Gastroesophageal sphincter (tissue), 4 donors: ENCODE results near the gene PTK6. TPM values are rescaled to one million over a fixed set of nuclear protein-coding genes. Genes with fewer than 3 reads are reported as not detected.

Source experiments
- ATAC-seq: fragments of 150-250 bp; one replicate; pipeline ENCODE4 v1.9.1; 2016; ENCODE audit warnings: mild to moderate bottlenecking, moderate library complexity
- H3K27ac ChIP-seq, 4 donors: fragments of 200-600 bp; sonication (generic) in 3 of 4; 1 replicate in 3 of 4; 2 replicates in 1 of 4; pipeline ENCODE4 v1.5.1; 2016 to 2019
- H3K27me3 ChIP-seq: fragments of 200-600 bp; sonication (generic); one replicate; pipeline ENCODE4 v1.5.1; 2019
- H3K36me3 ChIP-seq, 2 donors: fragments of 200-600 bp; sonication (generic); one replicate each; pipeline ENCODE4 v1.5.1; 2019; ENCODE audit warnings: control low read depth in 1 of 2
- H3K4me1 ChIP-seq, 3 donors: fragments of 200-600 bp; sonication (generic); 1 replicate in 2 of 3; 2 replicates in 1 of 3; pipeline ENCODE4 v1.5.1; 2016 to 2019; ENCODE audit warnings: control low read depth in 2 of 3
- H3K4me3 ChIP-seq, 2 donors: fragments of 200-600 bp; sonication (generic); one replicate each; pipeline ENCODE4 v1.5.1; 2019; ENCODE audit warnings: mild to moderate bottlenecking in 1 of 2, moderate library complexity in 1 of 2
- H3K9me3 ChIP-seq, 3 donors: fragments of 200-600 bp; sonication (generic); one replicate each; pipeline ENCODE4 v1.5.1; 2017 to 2019; ENCODE audit warnings: control low read depth in 2 of 3
- CTCF ChIP-seq, 4 experiments: fragments of 200-600 bp in 2 of 4; fragments of 450-650 bp in 2 of 4; sonication (generic) in 1 of 4; IDR thresholded peaks; one replicate each; pipeline ENCODE4 v1.5.1; 2017 to 2019; ENCODE audit warnings: antibody characterized with exemption in 4 of 4, mild to moderate bottlenecking in 2 of 4, moderate library complexity in 2 of 4
- EP300 ChIP-seq: sonication (generic); formaldehyde crosslinking; IDR thresholded peaks from one replicate; pipeline ENCODE4 v1.6.1; 2017; ENCODE audit warnings: antibody characterized with exemption, mild to moderate bottlenecking
- POLR2A ChIP-seq, 2 donors: fragments of 450-650 bp; IDR thresholded peaks; one replicate each; pipeline ENCODE4 v1.6.1; 2017; ENCODE audit warnings: antibody characterized with exemption in 2 of 2, mild to moderate bottlenecking in 2 of 2, moderate library complexity in 1 of 2
- POLR2AphosphoS5 ChIP-seq: sonication (generic); formaldehyde crosslinking; IDR thresholded peaks from one replicate; pipeline ENCODE4 v1.6.1; 2017; ENCODE audit warnings: antibody characterized with exemption
- WGBS, 2 donors: methylation state at CpG; one replicate each; pipeline ENCODE4 v1.1.5; 2018; ENCODE audit warnings: low coverage in 1 of 2; 5-methylcytosine and 5-hydroxymethylcytosine counted together
- total RNA-seq, 4 donors: library from RNA; depleted of rRNA; stranded (reverse); fragments of >200 nt; gene quantifications; one replicate each; pipeline ENCODE4 v1.1.0, GENCODE V29; 2016

The PTK6 gene
- total RNA-seq, 4 donors from 2014 or later, result 0.13 to 2.1 (median 0.42) TPM; not detected in 1

GRCh38 chr20:63568986-63569949 is 32.1 kb upstream of the PTK6 start:
- TF ChIP-seq EP300 (no peak), CTCF (IDR thresholded peaks at IDR 0.05) (no peak), POLR2AphosphoS5 (no peak), POLR2A (IDR thresholded peaks at IDR 0.05) (no peak)
- ATAC-seq, result no peak
- peaks cover 0 to 32% (median 0%) of the 10 kb centered on the region in 3 donors for H3K4me1 ChIP-seq
- H3K36me3 ChIP-seq, result peaks cover 0 to 51% of the 10 kb centered on the region in 2 donors
- H3K9me3 ChIP-seq, result no peaks in the 10 kb centered on the region
- 80 to 100% methylated on average over 1 of the region's 46 CpGs for WGBS, 2 donors
- H3K4me3 ChIP-seq, result no peak overlapping the region
- no peaks in the 10 kb centered on the region for H3K27me3 ChIP-seq
- no peak overlapping the region for H3K27ac ChIP-seq

DNA sequence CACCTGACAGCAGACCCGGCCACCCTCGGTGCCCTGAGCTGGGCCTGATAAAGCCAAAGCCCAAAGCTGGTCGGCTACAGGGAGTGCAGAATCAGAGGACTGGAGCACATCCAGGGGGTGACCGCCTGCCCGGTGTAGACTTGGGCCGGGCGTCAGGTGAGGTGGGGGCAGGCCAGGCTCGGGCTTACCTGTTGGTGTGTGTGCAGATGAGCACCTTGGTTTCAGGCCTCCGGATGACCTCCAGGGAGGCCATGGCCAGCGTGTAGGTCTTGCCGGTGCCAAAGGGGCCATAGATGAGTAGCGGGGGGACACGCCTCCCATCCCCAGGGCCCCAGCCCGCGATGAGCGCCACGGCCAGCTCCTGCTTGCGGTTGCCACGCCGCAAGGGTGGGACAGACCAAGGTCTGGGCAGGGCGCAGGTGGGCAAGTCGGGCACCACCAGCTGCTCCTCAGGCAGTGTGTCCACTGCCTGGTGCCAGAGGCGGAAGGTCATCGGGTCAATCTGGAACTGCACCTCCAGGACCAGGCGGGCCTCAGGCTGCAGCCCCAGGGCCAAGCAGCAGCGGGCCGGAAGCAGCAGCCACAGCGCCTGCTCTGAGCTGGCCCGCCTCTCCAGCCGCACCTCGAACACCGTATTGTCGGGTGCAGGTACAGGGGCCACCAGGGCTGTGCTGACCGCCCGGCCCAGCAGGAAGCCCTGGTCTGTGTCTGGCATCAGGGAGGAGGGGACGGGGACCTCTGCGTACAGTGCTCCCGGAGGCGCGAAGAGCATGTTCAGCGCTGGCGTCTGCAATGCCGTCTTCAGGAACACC is 31.2 kb upstream of the PTK6 start:
- peaks cover 0 to 60% of the 10 kb centered on the region in 2 donors for H3K36me3 ChIP-seq
- H3K4me3 ChIP-seq, result no peak overlapping the region
- ATAC-seq, result no peak
- no peaks in the 10 kb centered on the region for H3K27me3 ChIP-seq
- H3K27ac ChIP-seq, result no peak overlapping the region
- no peaks in the 10 kb centered on the region for H3K9me3 ChIP-seq
- TF ChIP-seq EP300 (no peak), POLR2AphosphoS5 (no peak), POLR2A (IDR thresholded peaks at IDR 0.05) (no peak), CTCF (IDR thresholded peaks at IDR 0.05) (no peak)
- WGBS, 2 donors, result 87 to 92% methylated on average over 2 to 3 of the region's 43 CpGs
- H3K4me1 ChIP-seq, result peaks cover 0 to 27% (median 0%) of the 10 kb centered on the region in 3 donors

GRCh38 chr20:63567386-63568169 is 30.4 kb upstream of the PTK6 start:
- no peaks in the 10 kb centered on the region for H3K27me3 ChIP-seq
- ATAC-seq, result peak; percentile 25
- no peak for TF ChIP-seq POLR2AphosphoS5
- no peak for TF ChIP-seq CTCF (IDR thresholded peaks at IDR 0.05)
- TF ChIP-seq POLR2A (IDR thresholded peaks at IDR 0.05), result no peak
- no peak for TF ChIP-seq EP300
- peaks cover 0 to 66% of the 10 kb centered on the region in 2 donors for H3K36me3 ChIP-seq
- WGBS, 2 donors, result 70% methylated on average over 3 of the region's 37 CpGs; no CpG with 5 or more reads in 1 of the 2 donors
- no peak overlapping the region for H3K27ac ChIP-seq
- H3K4me1 ChIP-seq, result peaks cover 0 to 19% (median 0%) of the 10 kb centered on the region in 3 donors
- H3K9me3 ChIP-seq, result no peaks in the 10 kb centered on the region
- no peak overlapping the region for H3K4me3 ChIP-seq

GRCh38 chr20:63567136-63567385 is 29.9 kb upstream of the PTK6 start:
- no peak for ATAC-seq
- H3K27ac ChIP-seq, result no peak overlapping the region
- WGBS, 2 donors, result 80% methylated on average over 1 of the region's 22 CpGs; no CpG with 5 or more reads in 1 of the 2 donors
- peaks cover 0 to 66% of the 10 kb centered on the region in 2 donors for H3K36me3 ChIP-seq
- no peaks in the 10 kb centered on the region for H3K9me3 ChIP-seq
- no peak overlapping the region for H3K4me3 ChIP-seq
- no peak for TF ChIP-seq POLR2AphosphoS5
- no peak for TF ChIP-seq EP300
- TF ChIP-seq POLR2A (IDR thresholded peaks at IDR 0.05), result no peak
- no peak for TF ChIP-seq CTCF (IDR thresholded peaks at IDR 0.05)
- H3K4me1 ChIP-seq, result peaks cover 0 to 14% (median 0%) of the 10 kb centered on the region in 3 donors
- H3K27me3 ChIP-seq, result no peaks in the 10 kb centered on the region
